ENCODE results near the gene CMTM4.
"Not testable (repeated sequence)": the region's sequence is repeated elsewhere in the genome, so short reads cannot be mapped to it uniquely, and the experiment has no call there.

Gene CMTM4

DNA sequence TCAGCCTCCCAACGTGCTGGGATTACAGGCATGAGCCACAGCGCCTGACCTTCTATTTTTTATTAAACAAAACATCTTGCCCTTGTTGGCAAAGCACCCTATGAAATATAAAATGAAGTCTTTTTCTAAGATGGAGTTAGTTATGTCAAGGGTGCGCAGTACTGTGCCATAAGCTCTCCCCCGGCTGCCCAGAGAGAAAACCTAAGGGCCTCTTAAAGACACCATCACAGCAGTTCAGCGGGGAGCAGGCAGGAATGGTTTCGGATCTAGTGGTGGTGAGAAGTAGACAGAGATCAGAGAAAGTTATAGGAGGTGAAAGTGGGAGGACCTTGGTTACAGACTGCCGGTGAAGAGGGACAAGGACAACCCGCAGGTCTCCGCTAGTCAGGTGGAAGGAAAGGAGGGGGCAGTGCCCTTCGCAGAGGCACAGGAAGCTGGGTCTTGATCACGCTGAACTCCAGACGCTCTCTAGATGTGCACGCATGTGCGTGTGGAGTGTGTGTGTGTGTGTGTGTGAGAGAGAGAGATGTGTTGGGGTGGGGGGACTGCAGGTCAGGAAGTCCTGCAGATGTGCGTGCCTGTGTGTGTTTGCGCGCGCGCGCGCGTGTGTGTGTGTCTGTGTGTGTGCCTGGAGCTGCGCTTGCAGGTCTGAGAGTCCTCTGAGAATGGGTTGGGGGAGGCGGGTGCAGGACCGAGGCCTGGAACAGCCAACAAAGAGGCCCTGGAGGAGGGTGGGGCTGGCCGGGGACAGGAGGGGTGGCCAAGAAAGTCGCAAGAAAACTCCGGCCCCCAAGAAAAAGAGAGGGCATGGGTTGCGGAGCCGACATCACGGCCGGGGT is 92.8 kb downstream of the CMTM4 start:
- peaks cover 6% of the 10 kb centered on the region for H3K9me3 Mint-ChIP-seq
- H3K4me1 Mint-ChIP-seq: peaks cover 25% of the 10 kb centered on the region
- peak overlapping the region; percentile 84 for H3K4me3 Mint-ChIP-seq
- H3K27ac Mint-ChIP-seq: peak overlapping the region; percentile 9
- peaks cover 4% of the 10 kb centered on the region for H3K36me3 Mint-ChIP-seq
- DNase-seq (ENCODE audit: low spot score in 2 of 2): peak in 1 of 2 donors; percentile 40
- peaks cover 33% of the 10 kb centered on the region for H3K27me3 Mint-ChIP-seq
- ATAC-seq (ENCODE audit: low read depth): peak; percentile 37

DNA sequence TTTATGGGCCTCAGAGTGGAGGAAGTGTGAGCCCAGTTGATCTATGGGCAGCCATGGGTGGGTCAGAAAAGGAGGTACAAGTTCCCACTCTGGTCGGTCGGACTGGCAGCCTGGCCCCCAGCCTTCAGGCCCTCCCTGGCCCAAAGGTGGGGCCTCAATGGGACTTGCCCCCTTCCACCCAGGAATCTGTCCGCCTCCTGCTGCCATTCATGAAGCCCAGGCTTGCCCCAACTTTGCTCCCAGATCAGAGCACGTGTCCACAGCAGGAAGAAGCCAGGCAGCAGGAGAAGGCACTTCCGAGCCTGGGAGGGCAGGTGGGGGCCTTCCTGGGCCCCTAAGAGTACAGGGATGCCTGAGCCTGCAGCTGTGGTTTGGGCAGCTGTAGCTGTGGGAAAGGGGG is 95.1 kb downstream of the CMTM4 start:
- H3K4me1 Mint-ChIP-seq: peaks cover 22% of the 10 kb centered on the region

DNA sequence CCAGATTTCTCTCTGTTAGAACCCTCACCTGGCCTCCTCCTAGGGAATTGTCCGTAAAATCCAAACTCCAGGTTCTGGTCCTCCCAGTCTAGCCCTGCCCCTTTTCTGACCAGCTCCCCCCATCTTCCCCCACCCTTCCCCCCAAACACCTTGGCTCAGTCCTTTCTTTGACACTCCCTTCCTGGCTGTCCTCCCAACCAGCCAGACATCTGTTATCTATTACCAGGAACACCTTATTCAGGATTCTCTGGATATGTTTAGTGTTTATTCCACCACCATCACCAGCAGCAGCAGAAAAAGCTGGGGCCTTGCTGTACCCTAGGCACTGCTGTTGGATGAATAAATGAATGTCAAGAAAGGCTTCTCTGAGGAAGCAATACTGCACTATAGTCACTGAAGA is 96.1 kb downstream of the CMTM4 start:
- no peak overlapping the region for H3K27ac Mint-ChIP-seq
- peaks cover 24% of the 10 kb centered on the region for H3K27me3 Mint-ChIP-seq
- ATAC-seq (ENCODE audit: low read depth) (no peak), DNase-seq (ENCODE audit: low spot score in 2 of 2) (no peak)
- peaks cover 6% of the 10 kb centered on the region for H3K9me3 Mint-ChIP-seq
- no peak overlapping the region for H3K4me3 Mint-ChIP-seq
- peaks cover 4% of the 10 kb centered on the region for H3K36me3 Mint-ChIP-seq
- peaks cover 16% of the 10 kb centered on the region for H3K4me1 Mint-ChIP-seq

More for the DNA sequence above, 95.1 kb downstream of the CMTM4 start:
- ATAC-seq (ENCODE audit: low read depth) (no peak), DNase-seq (ENCODE audit: low spot score in 2 of 2) (no peak)
- peaks cover 6% of the 10 kb centered on the region for H3K9me3 Mint-ChIP-seq
- no peak overlapping the region for H3K4me3 Mint-ChIP-seq
- no peak overlapping the region for H3K27ac Mint-ChIP-seq
- peaks cover 4% of the 10 kb centered on the region for H3K36me3 Mint-ChIP-seq
- peaks cover 29% of the 10 kb centered on the region for H3K27me3 Mint-ChIP-seq

- Mint-ChIP-seq H3K27ac (no peak overlapping the region), H3K4me1 (peaks cover 20% of the 10 kb centered on the region), H3K36me3 (peaks cover 4% of the 10 kb centered on the region), H3K9me3 (peaks cover 6% of the 10 kb centered on the region), H3K4me3 (no peak overlapping the region), H3K27me3 (peaks cover 28% of the 10 kb centered on the region)
- DNase-seq (ENCODE audit: low spot score in 2 of 2): no peak
- ATAC-seq (ENCODE audit: low read depth): no peak
Observed at GRCh38 chr16:66599726-66600125, 96.8 kb downstream of the CMTM4 start.

- ATAC-seq (ENCODE audit: low read depth) (no peak), DNase-seq (ENCODE audit: low spot score in 2 of 2) (no peak)
- Mint-ChIP-seq H3K4me3 (no peak overlapping the region), H3K27me3 (peaks cover 21% of the 10 kb centered on the region), H3K36me3 (peaks cover 4% of the 10 kb centered on the region), H3K9me3 (peaks cover 8% of the 10 kb centered on the region), H3K27ac (no peak overlapping the region), H3K4me1 (peaks cover 14% of the 10 kb centered on the region)
Observed at GRCh38 chr16:66598111-66598510, 98.4 kb downstream of the CMTM4 start.

GRCh38 chr16:66596986-66597848 is 99.3 kb downstream of the CMTM4 start:
- ATAC-seq (ENCODE audit: low read depth) (no peak), DNase-seq (ENCODE audit: low spot score in 2 of 2) (no peak)
- H3K9me3 Mint-ChIP-seq: peaks cover 8% of the 10 kb centered on the region
- H3K4me3 Mint-ChIP-seq: no peak overlapping the region
- H3K27me3 Mint-ChIP-seq: peaks cover 17% of the 10 kb centered on the region
- peaks cover 4% of the 10 kb centered on the region for H3K36me3 Mint-ChIP-seq
- H3K27ac Mint-ChIP-seq: no peak overlapping the region
- H3K4me1 Mint-ChIP-seq: peaks cover 11% of the 10 kb centered on the region

- H3K9me3 Mint-ChIP-seq; ATAC-seq (ENCODE audit: low read depth); H3K27ac Mint-ChIP-seq; DNase-seq (ENCODE audit: low spot score in 2 of 2); H3K36me3 Mint-ChIP-seq; H3K4me3 Mint-ChIP-seq: not testable (repeated sequence)
- H3K27me3 Mint-ChIP-seq: peaks cover 15% of the 10 kb centered on the region
- peaks cover 11% of the 10 kb centered on the region for H3K4me1 Mint-ChIP-seq
Observed at GRCh38 chr16:66596559-66596958, 100.0 kb downstream of the CMTM4 start.

DNA sequence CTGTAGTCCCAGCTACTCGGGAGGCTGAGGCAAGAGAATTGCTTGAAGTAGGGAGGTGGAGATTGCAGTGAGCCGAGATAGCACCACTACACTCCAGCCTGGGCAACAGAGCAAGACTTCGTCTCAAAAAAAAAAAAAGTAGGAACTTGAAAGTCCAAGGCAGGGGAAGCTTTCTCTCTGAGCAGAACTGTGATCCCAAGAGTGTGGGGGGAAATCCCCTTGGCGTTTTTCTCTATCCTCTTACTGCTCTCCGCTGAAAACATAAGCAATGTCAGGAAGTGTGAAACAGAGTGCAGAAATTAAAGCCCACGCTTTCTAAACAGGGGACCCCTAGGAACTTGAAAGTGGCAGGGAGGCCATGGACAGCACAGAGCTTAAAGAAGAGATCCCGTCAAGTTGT is 101.8 kb downstream of the CMTM4 start:
- H3K27ac Mint-ChIP-seq: no peak overlapping the region
- peaks cover 13% of the 10 kb centered on the region for H3K4me1 Mint-ChIP-seq
- H3K4me3 Mint-ChIP-seq: no peak overlapping the region
- H3K27me3 Mint-ChIP-seq: peaks cover 6% of the 10 kb centered on the region
- H3K9me3 Mint-ChIP-seq: peaks cover 3% of the 10 kb centered on the region
- ATAC-seq (ENCODE audit: low read depth): peak; percentile 68
- DNase-seq (ENCODE audit: low spot score in 2 of 2): no peak
- H3K36me3 Mint-ChIP-seq: peaks cover 2% of the 10 kb centered on the region

- Mint-ChIP-seq H3K4me1 (peaks cover 18% of the 10 kb centered on the region), H3K9me3 (peaks cover 3% of the 10 kb centered on the region), H3K4me3 (no peak overlapping the region), H3K27me3 (peaks cover 4% of the 10 kb centered on the region), H3K36me3 (peaks cover 2% of the 10 kb centered on the region), H3K27ac (no peak overlapping the region)
- no peak for ATAC-seq (ENCODE audit: low read depth)
- no peak for DNase-seq (ENCODE audit: low spot score in 2 of 2)
Observed at GRCh38 chr16:66592814-66593213, 103.7 kb downstream of the CMTM4 start.

DNA sequence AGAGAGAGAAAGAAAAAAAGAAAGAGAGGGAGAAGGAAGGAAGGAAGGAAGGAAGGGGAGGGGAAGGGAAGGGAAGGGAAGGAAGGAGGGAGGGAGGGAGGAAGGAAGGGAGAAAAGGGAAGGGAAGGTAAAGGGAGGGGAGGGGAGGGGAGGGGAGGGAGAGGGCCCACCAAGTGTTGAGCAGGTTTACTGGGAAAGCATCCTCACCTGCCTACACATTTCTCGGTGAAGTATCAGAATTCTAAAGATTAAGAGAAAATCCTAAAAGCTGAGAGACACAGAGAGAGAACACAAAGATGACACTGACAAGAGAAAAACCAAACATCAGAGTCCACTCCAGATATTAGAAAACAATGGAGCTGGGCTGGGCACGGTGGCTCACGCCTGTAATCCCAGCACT is 104.3 kb downstream of the CMTM4 start:
- Mint-ChIP-seq H3K36me3 (peaks cover 2% of the 10 kb centered on the region), H3K4me1 (peaks cover 15% of the 10 kb centered on the region), H3K4me3 (no peak overlapping the region), H3K27ac (no peak overlapping the region), H3K9me3 (peaks cover 3% of the 10 kb centered on the region), H3K27me3 (peaks cover 4% of the 10 kb centered on the region)
- no peak for ATAC-seq (ENCODE audit: low read depth)
- DNase-seq (ENCODE audit: low spot score in 2 of 2): no peak

DNA sequence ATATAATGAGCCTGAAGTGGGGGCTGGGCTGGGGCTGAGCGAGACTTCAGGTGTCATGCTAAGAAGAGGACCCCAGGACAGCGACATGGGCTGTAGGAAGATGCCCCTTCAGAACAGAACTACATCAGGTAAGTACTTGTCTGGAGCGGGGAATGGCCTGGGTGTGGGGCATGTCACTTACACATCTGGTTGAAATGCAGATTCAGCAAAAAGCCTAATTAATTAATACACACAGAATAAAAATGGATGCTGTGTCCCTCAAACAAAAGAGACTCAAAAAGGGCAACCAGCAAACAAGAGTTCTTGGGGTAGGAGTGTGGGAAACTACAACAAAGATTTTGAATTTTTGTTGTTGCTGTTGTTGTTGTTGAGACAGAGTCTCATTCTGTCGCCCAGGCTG is 105.5 kb downstream of the CMTM4 start:
- peaks cover 2% of the 10 kb centered on the region for H3K36me3 Mint-ChIP-seq
- peaks cover 15% of the 10 kb centered on the region for H3K4me1 Mint-ChIP-seq
- peaks cover 4% of the 10 kb centered on the region for H3K27me3 Mint-ChIP-seq
- H3K4me3 Mint-ChIP-seq: no peak overlapping the region
- H3K27ac Mint-ChIP-seq: no peak overlapping the region
- peaks cover 3% of the 10 kb centered on the region for H3K9me3 Mint-ChIP-seq
- ATAC-seq (ENCODE audit: low read depth) (no peak), DNase-seq (ENCODE audit: low spot score in 2 of 2) (no peak)

DNA sequence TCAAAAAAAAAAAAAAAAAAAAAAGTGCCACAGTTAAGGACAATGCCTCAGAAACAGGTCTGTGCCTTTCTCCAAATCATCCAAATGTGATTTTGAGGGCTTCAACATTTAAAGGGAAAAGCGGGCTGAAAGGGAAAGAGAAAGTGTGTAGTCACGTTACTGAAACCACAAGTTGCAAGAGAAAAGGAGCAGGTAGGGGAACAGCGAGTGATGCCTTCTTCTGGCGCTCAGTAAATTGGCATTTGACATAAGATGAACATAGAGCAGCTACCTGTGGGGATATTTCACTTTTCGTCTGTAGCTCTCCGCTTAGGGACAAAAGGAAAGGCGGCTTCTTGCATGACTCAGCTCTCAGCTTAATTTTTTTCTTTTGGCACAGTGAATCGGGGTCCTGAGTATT is 106.2 kb downstream of the CMTM4 start:
- Mint-ChIP-seq H3K9me3 (peaks cover 3% of the 10 kb centered on the region), H3K27ac (no peak overlapping the region), H3K36me3 (peaks cover 2% of the 10 kb centered on the region), H3K27me3 (peaks cover 7% of the 10 kb centered on the region), H3K4me1 (peaks cover 19% of the 10 kb centered on the region), H3K4me3 (peak overlapping the region; percentile 72)
- ATAC-seq (ENCODE audit: low read depth) (peak; percentile 48), DNase-seq (ENCODE audit: low spot score in 2 of 2) (no peak)

DNA sequence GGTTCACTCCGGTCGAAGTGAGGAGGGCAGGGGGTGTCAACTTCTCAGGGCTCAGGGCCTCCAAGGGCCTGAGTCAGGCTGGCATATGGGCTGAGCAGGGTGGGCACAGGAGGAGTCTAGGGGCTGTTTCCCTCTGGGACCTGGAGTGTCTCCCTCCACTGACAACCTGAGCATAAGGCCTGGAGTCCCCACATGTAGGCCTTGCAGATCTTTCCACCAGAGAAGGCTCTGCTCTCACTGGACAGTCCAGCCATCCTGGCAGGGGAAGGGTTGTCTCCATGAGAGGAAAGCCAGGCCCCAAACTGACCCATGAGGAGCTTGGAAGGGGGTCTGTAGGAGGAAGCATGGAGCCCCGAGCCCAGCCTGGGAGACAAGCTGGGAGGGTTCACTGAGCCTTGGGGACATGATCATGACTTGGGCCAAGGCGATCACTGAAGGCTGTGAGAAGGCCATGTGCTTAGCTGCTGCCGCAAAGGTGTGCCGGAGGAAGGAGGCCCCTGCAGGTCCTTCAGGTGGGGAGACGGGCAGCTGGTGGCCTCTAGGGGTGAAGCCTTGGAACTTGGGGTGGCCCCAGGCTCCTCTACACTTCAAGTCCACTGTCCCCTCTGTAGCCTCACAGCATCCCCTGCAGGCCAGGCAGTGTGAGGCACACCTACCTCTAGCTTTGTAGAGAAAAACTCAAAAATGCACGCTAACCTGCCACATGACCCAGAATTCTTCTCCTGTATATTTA is 107.4 kb downstream of the CMTM4 start:
- H3K27me3 Mint-ChIP-seq: peaks cover 3% of the 10 kb centered on the region
- peaks cover 14% of the 10 kb centered on the region for H3K4me1 Mint-ChIP-seq
- peaks cover 3% of the 10 kb centered on the region for H3K9me3 Mint-ChIP-seq
- peaks cover 2% of the 10 kb centered on the region for H3K36me3 Mint-ChIP-seq
- DNase-seq (ENCODE audit: low spot score in 2 of 2) (peak; percentile 49 to 53), ATAC-seq (ENCODE audit: low read depth) (peak; percentile 96)
- no peak overlapping the region for H3K27ac Mint-ChIP-seq
- H3K4me3 Mint-ChIP-seq: peak overlapping the region; percentile 77
